Esophagus muscularis mucosa (tissue), 4 donors: ENCODE results near the gene AUTS2. TPM values are rescaled to one million over a fixed set of nuclear protein-coding genes. Genes with fewer than 3 reads are reported as not detected.

Experiments used
- DNase-seq: peaks from one replicate; pipeline ENCODE4 v3.0.0-alpha.2; 2017; ENCODE audit errors: extremely low spot score
- H3K27ac ChIP-seq, 4 donors: fragments of 200-600 bp; sonication (generic); replicated peaks in 1 of 4; 1 replicate in 3 of 4; 2 replicates in 1 of 4; pipeline ENCODE4 v1.5.1; 2016 to 2019; ENCODE audit warnings: mild to moderate bottlenecking in 1 of 4
- H3K27me3 ChIP-seq, 4 donors: fragments of 200-600 bp; sonication (generic); one replicate each; pipeline versions ENCODE4 v1.5.1 to v1.6.0; 2016 to 2019
- H3K36me3 ChIP-seq, 4 donors: fragments of 200-600 bp; sonication (generic); one replicate each; pipeline ENCODE4 v1.5.1; 2016 to 2019
- H3K4me1 ChIP-seq, 4 donors: fragments of 200-600 bp; sonication (generic); one replicate each; pipeline ENCODE4 v1.5.1; 2016 to 2019
- H3K4me3 ChIP-seq, 4 donors: fragments of 200-600 bp; sonication (generic); 1 replicate in 2 of 4; 2 replicates in 2 of 4; pipeline ENCODE4 v1.5.1; 2016 to 2019; ENCODE audit warnings: mild to moderate bottlenecking in 4 of 4, moderate library complexity in 1 of 4
- H3K9me3 ChIP-seq, 4 donors: fragments of 200-600 bp; sonication (generic); 1 replicate in 3 of 4; 2 replicates in 1 of 4; pipeline ENCODE4 v1.5.1; 2016 to 2019
- CTCF ChIP-seq, 3 experiments: fragments of 200-600 bp in 2 of 3; fragments of 450-650 bp in 1 of 3; sonication (generic) in 2 of 3; IDR thresholded peaks; one replicate each; pipeline ENCODE4 v1.5.1; 2017 to 2019; ENCODE audit warnings: antibody characterized with exemption in 3 of 3, mild to moderate bottlenecking in 2 of 3, moderate library complexity in 1 of 3
- EP300 ChIP-seq: sonication (generic); formaldehyde crosslinking; IDR thresholded peaks from one replicate; pipeline ENCODE4 v1.6.1; 2017; ENCODE audit warnings: antibody characterized with exemption
- POLR2A ChIP-seq: fragments of 450-650 bp; IDR thresholded peaks from one replicate; pipeline ENCODE4 v1.6.1; 2017; ENCODE audit warnings: antibody characterized with exemption, moderate library complexity, mild to moderate bottlenecking, low read depth
- POLR2AphosphoS5 ChIP-seq, 2 donors: sonication (generic); formaldehyde crosslinking; IDR thresholded peaks; one replicate each; pipeline ENCODE4 v1.6.1; 2017; ENCODE audit warnings: antibody characterized with exemption in 2 of 2
- WGBS: methylation state at CpG from one replicate; pipeline ENCODE4 v1.1.5; 2018; 5-methylcytosine and 5-hydroxymethylcytosine counted together
- intact Hi-C: fragments of 100-400 bp; cut with DNase I; formaldehyde crosslinking; loops from one replicate; pipeline ENCODE4 v1.15.1; 2023
- total RNA-seq, 4 donors: library from RNA; depleted of rRNA; stranded (reverse); fragments of >200 nt; gene quantifications; one replicate each; pipeline versions ENCODE4 v1.1.0 to v1.2.1, GENCODE V29; 2016

The AUTS2 gene
- total RNA-seq, 4 donors from 2014 or later: 18.5 to 44.9 (median 34.2) TPM

GRCh38 chr7:70741666-70742065 is 1143.4 kb downstream of the AUTS2 start:
- TF ChIP-seq POLR2A: no peak
- Histone ChIP-seq H3K27ac (no peak overlapping the region), H3K4me3 (no peak overlapping the region), H3K36me3 (no peaks in the 10 kb centered on the region), H3K4me1 (peaks cover 5 to 40% (median 18%) of the 10 kb centered on the region in 4 donors), H3K9me3 (no peaks in the 10 kb centered on the region), H3K27me3 (no peaks in the 10 kb centered on the region)
- intact Hi-C loops: no loop called here
- DNase-seq: no peak
- WGBS: 93% methylated on average over 5 of the region's 5 CpGs

DNA sequence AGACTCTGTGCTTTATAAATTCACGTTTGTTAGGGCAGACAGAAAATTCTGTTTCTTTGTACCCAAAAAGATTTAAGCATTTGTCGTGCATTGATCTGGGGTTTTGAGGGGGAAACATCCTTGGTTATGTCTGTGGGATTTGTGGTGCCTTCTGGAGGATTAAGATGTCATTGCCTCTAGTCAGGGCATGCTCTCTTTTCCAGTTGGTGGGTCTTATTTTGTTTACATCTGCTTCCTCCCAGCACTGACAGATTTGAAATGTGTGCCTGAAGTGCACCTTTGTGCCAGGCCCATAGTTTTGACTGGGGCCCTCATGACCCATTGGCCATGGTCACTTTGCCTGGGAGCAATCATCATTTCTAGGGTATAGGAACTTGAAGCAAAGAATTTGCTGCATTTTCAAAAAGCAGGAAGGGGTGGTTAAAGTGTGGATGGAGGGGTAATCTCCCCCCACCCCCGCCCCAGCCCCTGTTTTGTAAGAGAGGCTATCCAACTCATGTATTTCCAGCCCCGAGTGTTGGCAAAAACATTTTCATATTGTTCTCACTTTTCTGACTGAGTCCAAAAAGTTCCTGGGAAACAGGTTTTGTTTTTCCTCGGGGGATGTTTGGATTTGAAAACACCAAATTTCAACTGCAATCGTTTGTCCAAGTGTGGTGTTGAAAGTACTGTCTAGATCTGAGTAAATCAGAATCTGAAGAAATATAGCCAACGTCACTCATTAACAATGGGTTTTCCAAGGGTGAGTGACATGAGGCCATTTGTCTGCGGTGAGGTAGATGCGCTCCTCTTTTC is 1145.5 kb downstream of the AUTS2 start:
- Histone ChIP-seq H3K9me3 (no peaks in the 10 kb centered on the region), H3K27ac (no peak overlapping the region), H3K27me3 (no peaks in the 10 kb centered on the region), H3K4me3 (no peak overlapping the region), H3K36me3 (no peaks in the 10 kb centered on the region), H3K4me1 (peaks cover 0 to 20% (median 6%) of the 10 kb centered on the region in 4 donors)
- intact Hi-C loops: no loop called here
- TF ChIP-seq POLR2A: no peak
- no peak for TF ChIP-seq POLR2AphosphoS5 (IDR thresholded peaks at IDR 0.05)
- no peak for TF ChIP-seq CTCF (IDR thresholded peaks at IDR 0.05)
- no peak for TF ChIP-seq EP300
- 68% methylated on average over 9 of the region's 9 CpGs for WGBS
- DNase-seq: no peak

DNA sequence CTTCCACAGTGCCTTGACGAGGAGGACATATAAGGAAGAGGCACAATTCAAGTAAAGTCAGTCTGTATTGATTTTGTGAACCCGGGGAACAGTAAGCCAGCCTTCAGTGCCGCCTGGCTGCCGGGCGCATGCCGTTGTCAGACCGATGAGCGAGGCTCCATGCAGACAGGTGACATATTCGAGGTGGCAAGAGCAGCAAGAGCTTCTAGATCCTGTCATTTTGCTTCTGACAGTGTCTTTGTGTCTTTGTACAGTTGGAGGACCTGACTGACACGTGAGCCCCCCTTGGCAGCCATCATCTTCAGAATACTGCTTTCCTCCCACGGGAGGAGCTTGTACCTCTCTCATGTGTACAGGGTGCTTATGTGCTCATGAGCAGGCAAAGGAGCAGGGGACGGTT is 1146.2 kb downstream of the AUTS2 start:
- intact Hi-C loops: no loop called here
- TF ChIP-seq EP300 (no peak), POLR2AphosphoS5 (IDR thresholded peaks at IDR 0.05) (no peak), POLR2A (no peak), CTCF (IDR thresholded peaks at IDR 0.05) (no peak)
- WGBS: 89% methylated on average over 6 of the region's 12 CpGs

GRCh38 chr7:70749831-70750230 is 1151.6 kb downstream of the AUTS2 start:
- 94% methylated on average over 1 of the region's 1 CpG for WGBS
- TF ChIP-seq EP300 (no peak), POLR2AphosphoS5 (IDR thresholded peaks at IDR 0.05) (no peak), POLR2A (no peak), CTCF (IDR thresholded peaks at IDR 0.05) (no peak)
- Histone ChIP-seq H3K9me3 (no peaks in the 10 kb centered on the region), H3K4me1 (peaks cover 0 to 16% (median 0%) of the 10 kb centered on the region in 4 donors), H3K36me3 (no peaks in the 10 kb centered on the region), H3K27me3 (no peaks in the 10 kb centered on the region), H3K4me3 (no peak overlapping the region), H3K27ac (no peak overlapping the region)
- DNase-seq: no peak
- intact Hi-C loops: no loop called here

More for the DNA sequence above, 1146.2 kb downstream of the AUTS2 start:
- Histone ChIP-seq H3K4me3 (no peak overlapping the region), H3K27ac (no peak overlapping the region), H3K27me3 (no peaks in the 10 kb centered on the region), H3K9me3 (no peaks in the 10 kb centered on the region), H3K4me1 (peaks cover 0 to 17% (median under 1%) of the 10 kb centered on the region in 4 donors), H3K36me3 (no peaks in the 10 kb centered on the region)
- no peak for DNase-seq

DNA sequence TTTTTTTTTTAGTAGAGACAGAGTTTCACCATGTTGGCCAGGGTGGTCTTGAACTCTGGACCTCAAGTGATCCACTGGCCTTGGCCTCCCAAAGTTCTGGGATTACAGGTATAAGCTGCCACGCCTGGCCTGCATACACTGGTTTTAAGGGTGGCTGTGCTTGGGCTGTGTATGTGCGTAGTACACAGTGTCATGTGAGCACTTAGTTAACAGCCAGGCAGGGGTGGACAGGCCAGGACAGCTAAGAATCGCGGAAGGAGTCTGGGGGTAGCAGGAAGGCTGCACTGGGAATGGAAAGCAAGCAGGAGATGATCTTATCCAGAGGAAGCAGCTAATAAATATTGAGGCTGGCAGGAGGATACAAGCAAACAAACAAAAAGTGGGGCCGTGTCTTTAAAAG is 1153.6 kb downstream of the AUTS2 start:
- Histone ChIP-seq H3K27ac (no peak overlapping the region), H3K9me3 (no peaks in the 10 kb centered on the region), H3K36me3 (no peaks in the 10 kb centered on the region), H3K4me1 (peaks cover 0 to 16% (median 0%) of the 10 kb centered on the region in 4 donors), H3K4me3 (no peak overlapping the region), H3K27me3 (no peaks in the 10 kb centered on the region)
- no peak for DNase-seq
- intact Hi-C loops: no loop called here
- TF ChIP-seq EP300 (no peak), POLR2A (no peak), CTCF (IDR thresholded peaks at IDR 0.05) (no peak), POLR2AphosphoS5 (IDR thresholded peaks at IDR 0.05) (no peak)
- WGBS: 74% methylated on average over 5 of the region's 5 CpGs
